DMS 273 (cell line): ENCODE measurements around the gene TMEM238L.

Source experiments
- DNase-seq: peaks from one replicate; lab custom pipeline; 2025; ENCODE audit not compliant: unreplicated experiment; lab: John Stamatoyannopoulos, UW

TMEM238L gene

DNA sequence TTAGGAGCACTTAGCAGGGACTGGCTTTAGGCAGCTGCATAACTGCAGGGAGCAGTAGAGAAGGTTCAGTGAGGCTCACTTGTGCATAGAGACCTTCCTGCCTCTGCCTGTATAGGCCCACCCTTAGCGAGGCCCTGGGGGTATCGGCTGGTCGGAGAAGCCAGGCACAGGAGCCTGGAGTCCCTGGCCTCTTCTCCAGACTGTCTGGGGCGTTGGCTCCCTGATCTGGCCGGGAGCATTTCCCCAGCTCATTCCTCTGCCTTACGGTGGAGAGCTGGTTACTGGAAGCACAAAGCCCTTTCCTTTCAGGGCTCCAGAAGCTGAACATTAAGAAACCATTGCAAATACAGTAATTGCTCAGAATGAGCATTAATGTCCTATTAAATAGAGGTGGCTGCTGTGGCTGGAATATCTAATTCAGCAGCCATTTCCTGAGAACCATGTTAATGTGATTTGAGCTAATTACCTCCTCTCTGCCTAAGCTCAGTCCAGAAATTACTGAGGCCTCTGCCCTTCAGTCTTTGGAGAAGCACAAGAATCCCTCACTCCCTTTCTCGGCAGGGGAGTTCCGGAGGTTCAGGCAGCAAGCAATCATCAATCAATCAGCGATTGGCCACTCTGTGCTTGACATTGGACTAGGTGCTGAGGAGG lies 55.2 kb downstream of the TMEM238L start:
- no peak for DNase-seq

DNA sequence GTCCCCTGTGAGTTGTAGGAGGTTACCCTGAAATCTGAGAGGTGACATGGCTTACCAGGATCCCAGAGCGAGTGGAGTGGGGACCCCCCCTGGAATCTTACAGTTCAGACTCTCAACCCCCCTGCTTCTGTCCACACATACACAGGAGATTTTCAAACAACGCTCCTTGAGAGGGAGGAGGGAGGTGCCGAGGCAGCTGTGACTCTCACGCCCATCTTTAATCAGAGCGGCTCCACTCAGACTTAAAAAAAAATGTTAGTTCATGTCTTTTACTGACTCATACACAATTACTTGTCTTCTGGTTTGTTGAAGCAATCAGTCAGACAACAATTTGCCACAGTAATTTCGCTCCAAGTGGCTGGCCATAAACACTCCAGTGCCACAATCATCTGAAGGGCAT lies 58.7 kb downstream of the TMEM238L start:
- no peak for DNase-seq
